Sigmoid colon (tissue), 7 donors: ENCODE results near the gene TXNRD3. TPM values are rescaled to one million over a fixed set of nuclear protein-coding genes. Genes with fewer than 3 reads are reported as not detected.

Experiments
- DNase-seq: peaks from one replicate; pipeline ENCODE4 v3.0.0-alpha.2; 2019
- H3K27ac ChIP-seq, 4 donors: fragments of 200-600 bp; sonication (generic); one replicate each; pipeline ENCODE4 v1.5.1; 2016 to 2019; ENCODE audit warnings: mild to moderate bottlenecking in 1 of 4
- H3K27me3 ChIP-seq, 3 donors: fragments of 200-600 bp; sonication (generic); one replicate each; pipeline ENCODE4 v1.5.1; 2019; ENCODE audit warnings: mild to moderate bottlenecking in 1 of 3
- H3K36me3 ChIP-seq, 4 donors: fragments of 200-600 bp; sonication (generic); one replicate each; pipeline ENCODE4 v1.5.1; 2016 to 2019
- H3K4me1 ChIP-seq, 4 donors: fragments of 200-600 bp; sonication (generic); one replicate each; pipeline ENCODE4 v1.5.1; 2017 to 2019
- H3K4me3 ChIP-seq, 4 donors: fragments of 200-600 bp; sonication (generic); one replicate each; pipeline ENCODE4 v1.5.1; 2017 to 2019; ENCODE audit warnings: mild to moderate bottlenecking in 2 of 4, moderate library complexity in 1 of 4
- H3K9me3 ChIP-seq, 4 donors: fragments of 200-600 bp in 3 of 4; sonication (generic) in 3 of 4; one replicate each; pipeline versions ENCODE4 v1.5.1 to v1.6.1; 2013 to 2019
- EP300 ChIP-seq, 4 donors: sonication (generic); formaldehyde crosslinking; IDR thresholded peaks; one replicate each; pipeline ENCODE4 v1.6.1; 2017; ENCODE audit warnings: antibody characterized with exemption in 4 of 4
- POLR2A ChIP-seq, 2 donors: fragments of 450-650 bp; IDR thresholded peaks; one replicate each; pipeline ENCODE4 v1.6.1; 2016; ENCODE audit warnings: antibody characterized with exemption in 2 of 2, mild to moderate bottlenecking in 2 of 2, moderate library complexity in 2 of 2
- POLR2AphosphoS5 ChIP-seq, 4 donors: sonication (generic); formaldehyde crosslinking; IDR thresholded peaks; one replicate each; pipeline ENCODE4 v1.6.1; 2017; ENCODE audit warnings: antibody characterized with exemption in 4 of 4
- WGBS, 2 donors: extraction: QIAGEN DNeasy Blood & Tissue Kit; methylation state at CpG; one replicate each; pipeline ENCODE4 v1.1.7; 2013; 5-methylcytosine and 5-hydroxymethylcytosine counted together
- intact Hi-C: fragments of 100-400 bp; cut with DNase I; formaldehyde crosslinking; loops from one replicate; pipeline ENCODE4 v1.15.1; 2023
- polyA plus RNA-seq, 3 donors: library from polyadenylated mRNA; stranded (reverse); fragments of 200-250 nt; gene quantifications; one replicate each; pipeline ENCODE4 v1.2.3, GENCODE V29; 2013
- total RNA-seq, 4 donors: library from RNA; depleted of rRNA; stranded (reverse); fragments of >200 nt; gene quantifications; one replicate each; pipeline ENCODE4 v1.1.0, GENCODE V29; 2016
- TF ChIP-seq, protein P1 (sequence below), 4 experiments: fragments of 450-650 bp in 3 of 4; fragments of 200-600 bp in 1 of 4; IDR thresholded peaks; one replicate each; pipeline ENCODE4 v1.5.1; 2016 to 2019; ENCODE audit warnings: antibody characterized with exemption in 4 of 4, mild to moderate bottlenecking in 3 of 4, moderate library complexity in 2 of 4
- donor health status: healthy with polysubstance abuse.
- donor health status: Bipolar disorder and iron deficiency.
- donor health status: healthy.

Gene TXNRD3
- total and polyA plus RNA-seq, 7 donors = 2.5 to 21.4 (median 13.2) TPM

DNA sequence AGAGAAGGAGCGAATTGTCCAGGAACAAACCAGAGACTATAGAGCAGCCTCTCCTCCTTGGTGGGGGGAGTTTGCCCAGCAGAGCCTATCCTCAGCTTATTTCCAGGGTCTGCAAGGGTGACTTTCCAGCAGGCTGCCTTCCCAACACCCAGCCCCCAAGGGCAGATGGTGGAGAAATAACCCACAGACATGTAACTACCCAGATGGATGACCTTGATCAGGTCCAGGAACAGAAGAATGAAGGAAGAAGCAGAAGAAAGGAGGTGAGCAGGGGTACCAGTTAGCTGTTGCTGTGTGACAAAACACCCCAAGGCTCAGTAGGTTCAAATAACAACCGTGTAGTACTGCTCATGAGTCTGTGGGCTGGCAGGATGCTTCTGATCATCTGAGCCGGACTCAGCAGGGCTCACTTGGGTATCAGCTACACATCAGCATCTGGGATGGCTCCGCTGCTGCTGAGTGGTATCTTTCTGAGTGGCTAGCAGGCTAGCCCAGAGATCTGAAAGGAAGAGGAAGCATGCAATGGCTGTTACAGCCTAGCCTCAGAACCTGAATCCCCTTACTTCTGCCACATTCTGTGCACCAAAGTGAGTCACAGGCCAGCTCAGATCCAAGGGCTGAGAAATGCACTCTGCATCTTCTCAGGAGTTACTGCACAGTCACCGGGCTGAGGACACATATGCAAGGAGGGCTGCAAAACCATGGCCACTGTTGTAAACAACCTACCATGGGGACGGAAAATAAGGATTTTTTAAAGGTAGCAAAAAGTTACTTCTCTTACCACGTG lies 22.2 kb upstream of the TXNRD3 start:
- intact Hi-C loops = loop anchor here (5.0 kb wide), 1 partner anchor 870 kb away; no protein-coding TSS in a partner anchor

DNA sequence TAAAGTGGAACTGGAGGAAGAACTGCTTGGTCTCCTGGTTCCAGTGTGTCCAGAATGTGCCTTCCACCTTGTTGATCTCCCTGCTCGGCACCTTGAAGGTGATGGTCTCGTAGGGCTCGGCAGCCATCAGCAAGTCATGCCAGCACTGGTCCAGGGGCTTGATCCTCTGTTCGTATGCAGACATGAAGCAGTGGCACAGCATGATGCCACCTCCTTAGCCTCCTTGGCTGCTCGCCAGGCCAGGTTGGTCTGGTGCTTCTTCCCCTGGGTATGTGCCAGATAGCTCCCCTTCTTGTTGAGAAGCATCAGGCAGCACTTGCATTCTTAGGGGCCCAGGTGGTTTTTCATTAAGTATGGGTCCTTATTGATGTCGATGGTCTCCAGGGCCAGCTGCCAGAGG lies 17.8 kb upstream of the TXNRD3 start:
- 91 to 93% methylated on average over 6 of the region's 6 CpGs for WGBS, 2 donors
- intact Hi-C loops = no loop called here
- Histone ChIP-seq H3K4me1 (no peaks in the 10 kb centered on the region), H3K27me3 (no peaks in the 10 kb centered on the region), H3K9me3 (peaks cover 0 to 4% (median 0%) of the 10 kb centered on the region in 4 donors), H3K27ac (no peak overlapping the region), H3K36me3 (no peaks in the 10 kb centered on the region), H3K4me3 (no peak overlapping the region)
- TF ChIP-seq, protein P1, sequence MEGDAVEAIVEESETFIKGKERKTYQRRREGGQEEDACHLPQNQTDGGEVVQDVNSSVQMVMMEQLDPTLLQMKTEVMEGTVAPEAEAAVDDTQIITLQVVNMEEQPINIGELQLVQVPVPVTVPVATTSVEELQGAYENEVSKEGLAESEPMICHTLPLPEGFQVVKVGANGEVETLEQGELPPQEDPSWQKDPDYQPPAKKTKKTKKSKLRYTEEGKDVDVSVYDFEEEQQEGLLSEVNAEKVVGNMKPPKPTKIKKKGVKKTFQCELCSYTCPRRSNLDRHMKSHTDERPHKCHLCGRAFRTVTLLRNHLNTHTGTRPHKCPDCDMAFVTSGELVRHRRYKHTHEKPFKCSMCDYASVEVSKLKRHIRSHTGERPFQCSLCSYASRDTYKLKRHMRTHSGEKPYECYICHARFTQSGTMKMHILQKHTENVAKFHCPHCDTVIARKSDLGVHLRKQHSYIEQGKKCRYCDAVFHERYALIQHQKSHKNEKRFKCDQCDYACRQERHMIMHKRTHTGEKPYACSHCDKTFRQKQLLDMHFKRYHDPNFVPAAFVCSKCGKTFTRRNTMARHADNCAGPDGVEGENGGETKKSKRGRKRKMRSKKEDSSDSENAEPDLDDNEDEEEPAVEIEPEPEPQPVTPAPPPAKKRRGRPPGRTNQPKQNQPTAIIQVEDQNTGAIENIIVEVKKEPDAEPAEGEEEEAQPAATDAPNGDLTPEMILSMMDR (IDR thresholded peaks at IDR 0.05) = no peak
- TF ChIP-seq POLR2A (IDR thresholded peaks at IDR 0.05) (no peak), EP300 (IDR thresholded peaks at IDR 0.05) (no peak), POLR2AphosphoS5 (IDR thresholded peaks at IDR 0.05) (no peak)
- no peak for DNase-seq

More for the DNA sequence above, 22.2 kb upstream of the TXNRD3 start:
- no peak for DNase-seq
- TF ChIP-seq, protein P1 (IDR thresholded peaks at IDR 0.05) = no peak
- TF ChIP-seq POLR2A (IDR thresholded peaks at IDR 0.05) = no peak
- TF ChIP-seq EP300 (IDR thresholded peaks at IDR 0.05) = no peak
- TF ChIP-seq POLR2AphosphoS5 (IDR thresholded peaks at IDR 0.05) = no peak
- peaks cover 0 to 7% (median 3%) of the 10 kb centered on the region in 4 donors for H3K4me1 ChIP-seq
- H3K27ac ChIP-seq = no peak overlapping the region
- H3K4me3 ChIP-seq = no peak overlapping the region
- 81 to 89% methylated on average over 7 of the region's 7 CpGs for WGBS, 2 donors
- H3K36me3 ChIP-seq = no peaks in the 10 kb centered on the region
- peaks cover 0 to 4% (median 0%) of the 10 kb centered on the region in 4 donors for H3K9me3 ChIP-seq
- H3K27me3 ChIP-seq = peaks cover 0 to 12% (median 0%) of the 10 kb centered on the region in 3 donors

DNA sequence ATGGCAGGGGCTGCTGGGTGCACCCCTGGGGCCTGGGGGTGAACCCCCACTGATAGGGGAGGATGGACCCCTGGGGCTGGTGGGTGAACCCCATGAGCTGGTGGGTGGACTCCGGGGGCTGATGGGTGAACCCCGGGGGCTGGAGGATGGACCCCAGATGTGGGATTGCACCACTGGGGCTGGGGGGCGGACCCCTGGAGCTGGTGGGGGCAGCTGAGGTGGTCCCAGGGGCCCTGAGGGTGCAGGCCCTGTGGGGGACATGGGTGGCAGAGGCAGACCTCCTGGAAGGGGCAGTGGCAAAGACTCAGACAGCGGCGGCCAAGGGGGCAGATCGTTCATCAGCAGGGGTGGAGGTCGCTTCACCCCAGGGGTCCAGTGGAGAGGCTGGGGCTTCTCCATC lies 17.4 kb upstream of the TXNRD3 start:
- 86 to 89% methylated on average over 7 of the region's 7 CpGs for WGBS, 2 donors
- DNase-seq = no peak
- intact Hi-C loops = no loop called here
- no peaks in the 10 kb centered on the region for H3K36me3 ChIP-seq
- H3K27me3 ChIP-seq = no peaks in the 10 kb centered on the region
- H3K4me3 ChIP-seq = no peak overlapping the region
- no peak overlapping the region for H3K27ac ChIP-seq
- peaks cover 0 to 4% (median 0%) of the 10 kb centered on the region in 4 donors for H3K9me3 ChIP-seq
- H3K4me1 ChIP-seq = no peaks in the 10 kb centered on the region
- TF ChIP-seq, protein P1 (IDR thresholded peaks at IDR 0.05) = no peak
- TF ChIP-seq POLR2AphosphoS5 (IDR thresholded peaks at IDR 0.05) (no peak), EP300 (IDR thresholded peaks at IDR 0.05) (no peak), POLR2A (IDR thresholded peaks at IDR 0.05) (no peak)

DNA sequence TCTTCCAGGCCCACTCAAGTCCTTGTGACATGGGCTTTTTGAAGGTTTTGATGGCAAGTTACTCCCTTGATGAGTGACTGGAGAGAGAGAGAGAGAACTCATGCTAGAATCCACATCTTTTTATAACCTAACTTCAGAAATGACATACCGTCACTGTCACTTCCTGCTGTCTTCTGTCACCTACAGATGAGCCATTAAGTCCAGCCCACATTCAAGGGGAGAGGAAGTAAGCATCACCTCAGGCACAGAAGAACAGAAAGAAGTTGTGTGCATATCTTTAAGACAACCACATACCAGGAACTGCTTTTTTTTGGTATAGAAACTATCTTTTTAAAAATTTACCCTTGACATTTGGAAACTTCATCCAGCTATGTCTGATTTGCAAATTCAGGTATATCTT lies 16.6 kb upstream of the TXNRD3 start:
- WGBS, 2 donors = 32 to 52% methylated on average over 1 of the region's 1 CpG
- H3K36me3 ChIP-seq = no peaks in the 10 kb centered on the region
- TF ChIP-seq EP300 (IDR thresholded peaks at IDR 0.05) (no peak), POLR2A (IDR thresholded peaks at IDR 0.05) (no peak), POLR2AphosphoS5 (IDR thresholded peaks at IDR 0.05) (no peak)
- TF ChIP-seq, protein P1 (IDR thresholded peaks at IDR 0.05) = no peak
- no peak overlapping the region for H3K27ac ChIP-seq
- H3K4me3 ChIP-seq = no peak overlapping the region
- intact Hi-C loops = no loop called here
- no peak for DNase-seq
- peaks cover 0 to 4% (median 0%) of the 10 kb centered on the region in 4 donors for H3K9me3 ChIP-seq
- H3K4me1 ChIP-seq = no peaks in the 10 kb centered on the region
- H3K27me3 ChIP-seq = no peaks in the 10 kb centered on the region
